CD1c-positive myeloid dendritic cell (primary cell): Measurements from ENCODE around the gene PGS1.
A peak's percentile ranks its signal among the peaks of the same experiment; 100 is the strongest.

ENCODE experiments used
- DNase-seq: peaks from one replicate; pipeline ENCODE4 v3.0.0-alpha.2; 2016; ENCODE audit errors: extremely low spot score

PGS1 gene

GRCh38 chr17:78408476-78409050, 30.1 kb downstream of the PGS1 start:
- DNase-seq, result no peak

GRCh38 chr17:78409191-78409928, 30.9 kb downstream of the PGS1 start:
- DNase-seq, result no peak

GRCh38 chr17:78411241-78411857, 32.9 kb downstream of the PGS1 start:
- peak; percentile 54 for DNase-seq

- peak; percentile 94 for DNase-seq
Observed at GRCh38 chr17:78412403-78412802, 34.0 kb downstream of the PGS1 start.

- peak; percentile 35 for DNase-seq
Observed at GRCh38 chr17:78414178-78415162, 36.0 kb downstream of the PGS1 start.

- peak; percentile 86 for DNase-seq
Observed at GRCh38 chr17:78415821-78416711, 37.6 kb downstream of the PGS1 start.

- peak; percentile 85 for DNase-seq
Observed at GRCh38 chr17:78416791-78417530, 38.5 kb downstream of the PGS1 start.

GRCh38 chr17:78417531-78417909, 39.1 kb downstream of the PGS1 start:
- no peak for DNase-seq

GRCh38 chr17:78418326-78419026, 40.0 kb downstream of the PGS1 start:
- DNase-seq, result no peak

- DNase-seq, result no peak
Observed at GRCh38 chr17:78419970-78420815, 41.7 kb downstream of the PGS1 start.

- no peak for DNase-seq
Observed at GRCh38 chr17:78421084-78421533, 42.7 kb downstream of the PGS1 start.

- DNase-seq, result peak; percentile 88
Observed at GRCh38 chr17:78421534-78422266, 43.3 kb downstream of the PGS1 start.

- no peak for DNase-seq
Observed at GRCh38 chr17:78422267-78422605, 43.8 kb downstream of the PGS1 start.

GRCh38 chr17:78422872-78423588, 44.6 kb downstream of the PGS1 start:
- no peak for DNase-seq

GRCh38 chr17:78423961-78424675, 45.7 kb downstream of the PGS1 start:
- DNase-seq, result no peak

- DNase-seq, result no peak
Observed at GRCh38 chr17:78425429-78425828, 47.0 kb downstream of the PGS1 start.
